Osteocyte (in vitro differentiated cells): ENCODE data around the gene C1QTNF9. TPM values are rescaled to one million over a fixed set of nuclear protein-coding genes. Genes with fewer than 3 reads are reported as not detected.

Experiments used
- DNase-seq: peaks from one replicate; pipeline ENCODE4 v3.0.0; 2021; ENCODE audit warnings: mixed read lengths; ENCODE audit not compliant: unreplicated experiment; ENCODE audit errors: extremely low spot score
- H3K27ac Mint-ChIP-seq: one replicate; pipeline ENCODE4 v1.8.0; 2021; ENCODE audit warnings: mild to moderate bottlenecking, mixed read lengths; ENCODE audit not compliant: unreplicated experiment
- H3K27me3 Mint-ChIP-seq: one replicate; pipeline ENCODE4 v1.8.0; 2021; ENCODE audit warnings: mixed read lengths; ENCODE audit not compliant: unreplicated experiment
- H3K36me3 Mint-ChIP-seq: one replicate; pipeline ENCODE4 v1.8.0; 2021; ENCODE audit warnings: mixed read lengths; ENCODE audit not compliant: unreplicated experiment
- H3K4me1 Mint-ChIP-seq: one replicate; pipeline ENCODE4 v1.8.0; 2021; ENCODE audit warnings: mixed read lengths; ENCODE audit not compliant: unreplicated experiment
- H3K4me3 Mint-ChIP-seq: one replicate; pipeline ENCODE4 v1.8.0; 2021; ENCODE audit warnings: mild to moderate bottlenecking, moderate library complexity, mixed read lengths; ENCODE audit not compliant: unreplicated experiment
- H3K9me3 Mint-ChIP-seq: one replicate; pipeline ENCODE4 v1.8.0; 2021; ENCODE audit warnings: mixed read lengths; ENCODE audit not compliant: unreplicated experiment
- CTCF ChIP-seq: fragments of 200-600 bp; sonication (generic); IDR thresholded peaks from 2 replicates; pipeline ENCODE4 v1.5.0; 2021; ENCODE audit warnings: antibody characterized with exemption, mild to moderate bottlenecking, moderate library complexity
- total RNA-seq: library from RNA; stranded (reverse); gene quantifications from 2 replicates; pipeline ENCODE4 v1.2.1, GENCODE V29; 2021

Gene C1QTNF9
- total RNA-seq, 1 donor from 2014 or later, result not detected

DNA sequence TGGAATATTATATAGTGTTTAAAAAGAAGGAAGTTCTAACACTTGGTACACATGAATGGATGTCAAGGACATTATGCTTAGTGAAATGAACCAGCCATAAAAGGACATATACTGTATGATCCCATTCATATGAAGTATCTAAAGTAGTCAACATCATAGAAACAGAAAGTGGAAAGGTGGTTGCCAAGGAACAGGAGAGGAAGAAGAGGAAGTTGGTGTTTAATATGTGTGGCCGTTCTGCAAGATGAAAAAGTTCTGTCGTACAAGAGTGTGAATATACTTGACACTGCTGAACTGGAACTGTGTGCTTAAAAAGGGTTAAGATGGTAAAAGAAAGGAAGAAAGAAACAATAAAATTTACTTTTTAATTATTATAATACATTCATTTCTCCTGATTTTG is 33.1 kb upstream of the C1QTNF9 start:
- peaks cover 21% of the 10 kb centered on the region for H3K4me1 Mint-ChIP-seq
- H3K27me3 Mint-ChIP-seq, result no peaks in the 10 kb centered on the region
- no peak overlapping the region for H3K4me3 Mint-ChIP-seq
- H3K36me3 Mint-ChIP-seq, result no peaks in the 10 kb centered on the region
- no peak for DNase-seq
- H3K27ac Mint-ChIP-seq, result no peak overlapping the region
- no peak for TF ChIP-seq CTCF
- H3K9me3 Mint-ChIP-seq, result no peaks in the 10 kb centered on the region

GRCh38 chr13:24276861-24277260 is 32.5 kb upstream of the C1QTNF9 start:
- no peaks in the 10 kb centered on the region for H3K36me3 Mint-ChIP-seq
- H3K4me3 Mint-ChIP-seq, result no peak overlapping the region
- no peak overlapping the region for H3K27ac Mint-ChIP-seq
- H3K4me1 Mint-ChIP-seq, result peaks cover 15% of the 10 kb centered on the region
- DNase-seq, result no peak
- no peaks in the 10 kb centered on the region for H3K27me3 Mint-ChIP-seq
- TF ChIP-seq CTCF, result no peak
- no peaks in the 10 kb centered on the region for H3K9me3 Mint-ChIP-seq

- Mint-ChIP-seq H3K36me3 (no peaks in the 10 kb centered on the region), H3K9me3 (no peaks in the 10 kb centered on the region), H3K4me3 (no peak overlapping the region), H3K27me3 (no peaks in the 10 kb centered on the region), H3K4me1 (peaks cover 10% of the 10 kb centered on the region), H3K27ac (no peak overlapping the region)
- no peak for DNase-seq
- TF ChIP-seq CTCF, result no peak
Measured at GRCh38 chr13:24277761-24278160, 31.6 kb upstream of the C1QTNF9 start.

GRCh38 chr13:24279327-24280110 is 29.9 kb upstream of the C1QTNF9 start:
- H3K9me3 Mint-ChIP-seq, result no peaks in the 10 kb centered on the region
- no peak for TF ChIP-seq CTCF
- H3K27ac Mint-ChIP-seq, result no peak overlapping the region
- no peaks in the 10 kb centered on the region for H3K27me3 Mint-ChIP-seq
- H3K4me3 Mint-ChIP-seq, result no peak overlapping the region
- H3K36me3 Mint-ChIP-seq, result no peaks in the 10 kb centered on the region
- DNase-seq, result no peak
- H3K4me1 Mint-ChIP-seq, result peaks cover 4% of the 10 kb centered on the region

DNA sequence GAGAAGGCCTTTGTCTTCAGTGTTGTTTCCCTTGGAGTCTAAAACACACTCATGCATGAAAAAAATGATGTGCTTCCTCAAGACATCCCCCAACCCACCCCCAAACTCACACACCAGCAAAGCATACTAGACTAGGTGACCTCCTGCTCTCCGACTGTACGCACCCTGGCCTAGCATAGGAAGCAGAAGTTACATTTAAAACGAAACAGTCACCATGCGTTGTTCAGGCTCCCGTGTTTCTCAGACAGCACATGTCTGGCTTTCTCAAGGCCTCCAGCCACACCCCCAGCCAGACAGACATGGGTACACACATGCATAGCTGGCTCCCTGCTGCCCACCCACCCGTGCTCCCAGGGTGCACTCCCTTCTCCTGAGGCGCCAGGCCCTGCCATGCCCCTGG is 28.7 kb upstream of the C1QTNF9 start:
- Mint-ChIP-seq H3K27me3 (no peaks in the 10 kb centered on the region), H3K4me3 (no peak overlapping the region), H3K27ac (no peak overlapping the region), H3K4me1 (peaks cover 3% of the 10 kb centered on the region), H3K9me3 (no peaks in the 10 kb centered on the region), H3K36me3 (no peaks in the 10 kb centered on the region)
- no peak for DNase-seq
- TF ChIP-seq CTCF, result no peak
